HG02840 (cell line): Measurements from ENCODE around the gene TSPAN4.
A peak's percentile ranks its signal among the peaks of the same experiment; 100 is the strongest.

ENCODE experiments used
- ATAC-seq: cut with Tn5 transposase; IDR thresholded peaks from one replicate; pipeline ENCODE4 v1.9.1; 2021; ENCODE audit warnings: mild to moderate bottlenecking, moderate library complexity, moderate number of reproducible peaks; ENCODE audit not compliant: unreplicated experiment, low FRiP score

The TSPAN4 gene

DNA sequence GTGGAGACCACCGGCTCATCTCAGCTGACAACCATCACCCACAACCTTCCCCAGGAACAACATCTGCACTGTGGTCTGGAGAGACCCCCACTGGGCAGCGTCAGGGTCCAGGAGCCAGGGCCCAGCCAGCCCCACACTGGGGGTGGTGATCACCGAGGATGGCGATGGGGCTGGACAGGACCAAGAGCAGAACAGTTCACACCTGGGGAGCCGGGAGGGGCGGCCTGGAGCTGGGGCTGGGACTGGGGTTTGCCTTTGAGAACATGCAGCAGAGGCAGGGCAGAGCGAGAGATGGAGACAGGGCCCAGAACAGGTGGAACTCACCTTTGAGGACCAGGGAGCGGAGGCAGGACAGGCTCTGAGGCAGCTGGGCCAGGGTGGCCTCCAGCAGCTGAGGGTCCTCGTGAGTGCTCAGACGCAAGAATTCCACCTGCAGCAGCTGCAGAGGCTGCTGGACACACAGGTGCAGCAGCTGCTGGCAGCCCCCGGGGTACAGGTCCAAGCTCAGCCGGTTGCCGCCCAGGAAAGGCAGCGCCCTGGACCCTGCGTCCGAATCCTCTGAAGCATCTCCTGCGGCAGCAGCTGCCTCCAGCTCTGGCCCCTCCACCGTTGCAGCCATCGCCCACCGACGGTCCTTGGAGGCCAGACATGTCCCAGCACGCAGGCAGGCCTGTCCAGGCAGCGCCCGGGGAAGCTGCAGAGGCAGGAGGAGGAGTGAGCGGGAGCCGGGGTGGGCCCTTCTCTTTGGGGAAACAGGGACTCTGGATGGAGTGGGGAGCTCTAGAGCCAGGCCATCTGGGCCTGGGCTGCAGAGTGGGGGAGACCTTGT lies 38.7 kb upstream of the TSPAN4 start:
- ATAC-seq: no peak

- ATAC-seq: no peak
Measured at GRCh38 chr11:804599-804964, 38.1 kb upstream of the TSPAN4 start.

- ATAC-seq: no peak
Measured at GRCh38 chr11:808427-809286, 34.0 kb upstream of the TSPAN4 start.

GRCh38 chr11:809287-810039 lies 33.2 kb upstream of the TSPAN4 start, which contains the start of gene RPLP2:
TSS of gene RPLP2 (plus strand) at chr11:809967. CDS start at chr11:810235, 268 bp downstream.
- peak; percentile 74 for ATAC-seq

DNA sequence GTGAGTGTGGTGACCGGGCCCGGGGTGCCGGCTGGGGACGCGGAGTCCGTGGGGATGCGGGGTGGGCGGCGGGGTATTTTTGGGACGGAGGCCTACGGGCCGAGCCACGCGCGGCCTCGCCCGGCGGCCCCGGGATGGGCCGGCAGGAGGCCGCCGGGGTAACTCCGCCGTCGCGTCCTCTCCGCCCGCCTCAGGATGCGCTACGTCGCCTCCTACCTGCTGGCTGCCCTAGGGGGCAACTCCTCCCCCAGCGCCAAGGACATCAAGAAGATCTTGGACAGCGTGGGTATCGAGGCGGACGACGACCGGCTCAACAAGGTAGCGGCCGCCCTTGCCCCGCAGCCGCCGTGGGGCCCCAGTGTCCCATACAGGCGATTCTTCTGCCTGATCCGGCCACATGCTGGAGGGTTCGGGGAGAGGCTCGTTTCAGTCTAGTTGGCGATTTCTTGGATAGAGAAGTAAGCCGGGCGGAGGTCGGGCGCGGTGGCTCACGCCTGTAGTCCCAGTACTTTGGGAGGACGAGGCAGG lies 32.5 kb upstream of the TSPAN4 start:
- no peak for ATAC-seq

DNA sequence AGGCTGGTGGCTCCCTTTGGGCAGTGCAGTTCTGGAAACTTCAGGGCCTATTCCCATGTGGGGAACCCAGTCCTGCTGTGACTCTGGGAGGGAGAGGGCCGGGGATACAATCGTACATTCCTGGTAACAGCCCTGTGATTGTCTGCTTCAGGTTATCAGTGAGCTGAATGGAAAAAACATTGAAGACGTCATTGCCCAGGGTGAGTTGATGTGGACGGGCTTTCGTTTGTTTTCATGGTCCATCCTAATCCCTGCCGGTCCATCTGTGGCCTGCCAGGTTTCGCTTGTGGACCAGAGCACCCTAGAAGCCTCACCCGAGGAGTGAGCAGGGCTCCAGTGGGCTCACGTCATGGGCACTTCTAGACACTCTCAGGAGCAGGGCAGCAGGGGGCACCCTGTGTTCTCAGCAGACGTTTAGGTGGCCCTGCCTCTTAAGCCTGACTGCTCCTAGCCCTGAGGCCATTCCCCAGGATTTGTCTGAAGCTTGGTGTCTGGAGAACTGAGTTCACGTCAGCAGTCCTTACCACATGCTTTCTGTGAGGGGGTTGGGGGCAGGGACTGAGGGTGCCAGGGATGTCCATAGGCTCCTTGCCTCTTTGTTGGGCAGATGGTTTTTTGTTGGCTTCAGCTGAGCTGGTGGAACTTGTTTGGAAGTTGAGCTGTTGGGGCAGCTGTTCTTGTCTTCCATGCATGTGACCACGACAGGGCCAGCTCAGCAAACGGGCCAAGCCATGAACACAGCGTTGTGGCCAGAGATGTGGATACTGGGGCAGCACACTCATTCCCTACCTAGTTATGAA lies 31.0 kb upstream of the TSPAN4 start:
- no peak for ATAC-seq

- no peak for ATAC-seq
Measured at GRCh38 chr11:812390-812789, 30.3 kb upstream of the TSPAN4 start.

DNA sequence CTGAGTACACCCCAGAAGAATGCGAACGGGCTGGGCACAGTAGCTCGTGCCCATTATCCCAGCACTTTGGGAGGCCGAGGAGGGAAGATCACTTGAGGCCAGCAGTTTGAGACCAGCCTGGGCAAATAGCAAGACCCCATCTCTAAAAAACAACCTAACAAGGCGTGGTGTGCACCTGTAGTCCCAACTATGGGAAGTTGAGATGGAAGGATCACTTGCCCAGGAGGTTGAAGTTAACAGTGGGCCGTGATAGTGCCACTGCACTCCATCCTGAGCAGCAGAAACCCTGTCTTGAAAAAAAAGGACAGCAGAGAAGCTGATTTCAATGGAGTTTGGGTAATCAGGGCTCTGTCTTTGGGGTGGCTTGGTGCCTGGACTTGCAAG lies 29.6 kb upstream of the TSPAN4 start:
- no peak for ATAC-seq

GRCh38 chr11:813456-814096 lies 29.1 kb upstream of the TSPAN4 start:
- no peak for ATAC-seq

DNA sequence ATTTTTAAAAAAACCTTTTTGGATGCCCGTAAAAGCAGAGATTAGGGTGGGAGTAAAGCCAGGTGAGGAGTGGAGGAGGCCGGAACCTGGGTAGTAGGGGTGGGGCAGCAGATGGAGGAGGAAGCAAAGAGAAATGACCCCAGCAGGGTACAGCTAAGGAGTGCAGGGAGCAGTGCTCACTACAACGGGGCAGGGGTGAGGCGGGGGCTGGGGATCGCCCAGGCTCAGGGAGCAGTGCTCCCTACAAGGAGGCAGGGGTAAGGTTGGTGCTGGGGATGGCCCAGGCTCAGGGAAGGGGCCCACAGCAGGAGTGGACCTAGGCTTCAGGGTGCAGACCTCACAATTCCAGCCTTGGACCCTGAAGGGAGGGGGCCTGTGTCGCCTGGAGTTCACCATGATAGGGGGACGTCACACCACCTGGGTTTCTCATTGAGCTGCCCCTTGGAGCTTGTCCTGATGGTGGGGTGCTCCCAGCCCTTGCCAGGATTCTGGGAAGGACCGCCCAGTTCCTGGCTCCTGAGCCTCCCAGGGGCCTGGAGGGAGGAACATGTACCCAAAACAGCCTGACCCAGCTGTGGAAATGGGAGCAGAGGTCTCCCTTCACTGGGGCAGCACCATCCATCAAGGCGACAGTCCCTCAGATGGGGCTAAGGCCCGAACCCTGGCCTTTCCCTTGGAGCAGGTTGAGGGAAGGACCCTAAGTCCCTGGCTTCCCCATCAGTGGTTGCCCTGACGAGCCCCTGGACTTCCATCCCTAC lies 26.8 kb upstream of the TSPAN4 start:
- ATAC-seq: no peak

GRCh38 chr11:816433-816779 lies 26.2 kb upstream of the TSPAN4 start:
- ATAC-seq: no peak

DNA sequence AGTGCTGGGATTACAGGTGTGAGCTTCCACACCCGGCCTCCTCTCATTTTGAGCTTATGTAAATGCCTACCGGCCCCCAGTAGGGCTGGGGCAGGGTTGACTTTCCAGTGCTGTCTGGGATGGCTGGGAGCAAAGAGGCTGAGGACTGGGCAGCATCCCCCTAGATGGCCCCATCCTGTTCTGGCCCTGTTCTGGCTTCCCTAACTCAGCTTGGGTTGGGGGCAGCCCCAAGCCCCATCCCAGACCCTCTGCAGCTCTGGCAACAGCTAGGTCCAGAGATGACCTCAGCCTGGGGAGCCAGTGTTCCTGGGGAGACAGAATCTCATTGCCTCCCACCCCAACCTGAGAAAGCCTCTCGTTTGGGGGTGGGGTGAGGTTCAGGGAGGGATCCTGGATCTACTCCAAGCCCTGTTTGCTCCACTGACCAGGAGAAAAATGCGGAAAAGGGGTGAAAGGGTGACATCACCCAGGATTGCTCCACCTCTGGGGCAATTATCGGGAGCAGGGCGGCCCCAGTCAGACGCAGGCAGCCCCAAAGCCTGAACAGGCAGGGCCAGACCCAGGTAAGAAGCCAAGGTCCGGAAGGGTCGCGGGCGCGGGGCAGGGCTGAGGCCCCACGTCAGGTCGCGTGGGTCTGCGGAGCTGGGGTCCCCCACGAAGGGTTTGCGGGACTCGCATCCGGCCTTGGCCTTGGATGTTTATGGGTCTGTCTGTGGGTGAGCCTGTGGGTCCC lies 24.1 kb upstream of the TSPAN4 start, which contains the start of gene PNPLA2:
Gene PNPLA2 (plus strand): TSS at position 519 of the 733 bp plus-strand sequence. CDS start 805 bp downstream, outside the sequence.
- ATAC-seq: no peak

- ATAC-seq: peak; percentile 62
Measured at GRCh38 chr11:819129-819931, 23.3 kb upstream of the TSPAN4 start.

DNA sequence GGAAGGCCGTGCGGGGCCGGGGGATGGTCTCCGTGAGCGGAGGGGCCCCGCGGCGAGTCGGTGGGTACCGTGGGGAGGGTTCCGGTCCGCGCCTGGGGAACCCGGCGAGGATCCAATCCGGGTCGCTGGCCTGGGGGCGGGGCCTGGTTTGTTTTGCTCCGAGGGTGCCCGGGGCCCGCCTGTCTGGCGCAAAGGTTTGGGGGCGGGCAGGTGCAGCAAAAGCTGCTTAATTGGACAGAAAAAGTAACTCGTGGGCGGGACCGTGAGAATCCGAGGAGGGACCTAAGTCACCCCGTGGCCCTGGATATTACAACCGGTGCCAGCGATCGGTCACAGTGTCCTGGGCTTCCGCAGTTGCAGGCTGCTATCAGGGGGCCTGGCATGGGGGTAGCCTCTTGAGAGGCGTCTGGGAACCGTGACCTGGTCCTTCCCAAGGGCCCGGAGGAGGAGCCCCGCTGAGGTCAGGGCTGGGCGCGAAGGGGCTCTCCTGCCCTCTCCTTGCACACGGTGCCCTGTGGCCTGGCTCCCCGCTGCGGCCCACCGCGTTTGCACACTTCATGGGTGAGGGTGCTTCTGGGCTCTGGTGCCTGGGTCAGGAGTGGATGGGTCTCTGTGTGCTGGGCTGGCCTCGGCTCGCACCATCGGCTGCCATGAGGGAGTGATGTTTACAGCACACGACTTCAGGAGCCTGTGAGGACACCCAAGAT lies 22.6 kb upstream of the TSPAN4 start:
- ATAC-seq: peak; percentile 53

DNA sequence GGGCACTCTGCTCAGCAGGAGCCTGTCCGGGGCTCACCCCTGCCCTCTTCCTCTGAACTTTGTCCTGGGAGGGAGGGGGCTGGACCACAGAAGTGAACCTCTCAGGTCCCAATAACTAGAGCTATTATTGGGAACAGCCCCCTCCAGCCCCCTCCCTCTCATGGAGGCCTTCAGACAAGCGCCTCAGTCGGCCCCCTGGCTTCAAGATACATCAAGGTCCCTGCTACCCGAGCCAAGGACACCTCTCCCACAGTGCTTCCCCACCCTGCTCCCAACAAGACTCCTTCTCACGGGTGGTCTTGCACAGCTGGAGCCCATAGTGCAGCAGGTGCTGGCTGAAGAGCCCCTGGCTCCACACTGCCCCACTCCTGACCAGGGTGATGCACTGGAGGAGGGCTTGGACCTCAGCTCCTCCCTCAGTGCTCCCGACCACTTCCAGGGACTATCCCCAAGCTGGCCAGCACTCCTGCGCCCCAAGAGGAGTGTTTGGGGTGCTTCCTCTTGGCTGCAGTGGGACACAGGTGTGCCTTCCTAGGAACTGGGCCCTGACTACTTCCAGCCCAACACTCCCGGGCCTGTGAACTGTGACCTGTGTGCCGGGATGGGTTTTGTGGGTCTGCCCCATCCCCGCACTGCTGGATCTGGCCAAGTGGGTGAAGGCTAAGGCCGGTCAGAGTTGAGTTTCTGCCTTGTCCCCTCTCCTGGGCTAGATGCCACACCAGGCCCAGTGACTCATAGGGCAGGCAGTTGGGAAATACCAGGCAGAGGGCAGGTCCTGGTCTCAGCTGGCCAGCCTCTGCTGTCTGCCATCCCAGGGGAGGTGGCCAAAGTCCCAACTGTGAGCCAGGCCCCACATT lies 21.8 kb upstream of the TSPAN4 start:
- ATAC-seq: no peak
